Activated naive CD4-positive, alpha-beta T cell treated with anti-CD3 and anti-CD28 coated beads, Interleukin-2, amount 50 U/mL, for 16 hours (primary cell): ENCODE data around the gene INSC.
"Not testable (repeated sequence)": the region's sequence is repeated elsewhere in the genome, so short reads cannot be mapped to it uniquely, and the experiment has no call there.

Experiments used
- DNase-seq: peaks from one replicate; pipeline ENCODE4 v3.0.0-alpha.2; 2020

The INSC gene, protein sequence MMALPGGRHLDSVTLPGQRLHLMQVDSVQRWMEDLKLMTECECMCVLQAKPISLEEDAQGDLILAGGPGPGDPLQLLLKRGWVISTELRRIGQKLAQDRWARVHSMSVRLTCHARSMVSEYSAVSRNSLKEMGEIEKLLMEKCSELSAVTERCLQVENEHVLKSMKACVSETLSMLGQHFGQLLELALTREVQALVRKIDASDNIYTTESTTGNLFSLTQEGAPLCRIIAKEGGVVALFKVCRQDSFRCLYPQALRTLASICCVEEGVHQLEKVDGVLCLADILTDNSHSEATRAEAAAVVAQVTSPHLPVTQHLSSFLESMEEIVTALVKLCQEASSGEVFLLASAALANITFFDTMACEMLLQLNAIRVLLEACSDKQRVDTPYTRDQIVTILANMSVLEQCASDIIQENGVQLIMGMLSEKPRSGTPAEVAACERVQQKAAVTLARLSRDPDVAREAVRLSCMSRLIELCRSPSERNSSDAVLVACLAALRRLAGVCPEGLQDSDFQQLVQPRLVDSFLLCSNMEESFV

DNA sequence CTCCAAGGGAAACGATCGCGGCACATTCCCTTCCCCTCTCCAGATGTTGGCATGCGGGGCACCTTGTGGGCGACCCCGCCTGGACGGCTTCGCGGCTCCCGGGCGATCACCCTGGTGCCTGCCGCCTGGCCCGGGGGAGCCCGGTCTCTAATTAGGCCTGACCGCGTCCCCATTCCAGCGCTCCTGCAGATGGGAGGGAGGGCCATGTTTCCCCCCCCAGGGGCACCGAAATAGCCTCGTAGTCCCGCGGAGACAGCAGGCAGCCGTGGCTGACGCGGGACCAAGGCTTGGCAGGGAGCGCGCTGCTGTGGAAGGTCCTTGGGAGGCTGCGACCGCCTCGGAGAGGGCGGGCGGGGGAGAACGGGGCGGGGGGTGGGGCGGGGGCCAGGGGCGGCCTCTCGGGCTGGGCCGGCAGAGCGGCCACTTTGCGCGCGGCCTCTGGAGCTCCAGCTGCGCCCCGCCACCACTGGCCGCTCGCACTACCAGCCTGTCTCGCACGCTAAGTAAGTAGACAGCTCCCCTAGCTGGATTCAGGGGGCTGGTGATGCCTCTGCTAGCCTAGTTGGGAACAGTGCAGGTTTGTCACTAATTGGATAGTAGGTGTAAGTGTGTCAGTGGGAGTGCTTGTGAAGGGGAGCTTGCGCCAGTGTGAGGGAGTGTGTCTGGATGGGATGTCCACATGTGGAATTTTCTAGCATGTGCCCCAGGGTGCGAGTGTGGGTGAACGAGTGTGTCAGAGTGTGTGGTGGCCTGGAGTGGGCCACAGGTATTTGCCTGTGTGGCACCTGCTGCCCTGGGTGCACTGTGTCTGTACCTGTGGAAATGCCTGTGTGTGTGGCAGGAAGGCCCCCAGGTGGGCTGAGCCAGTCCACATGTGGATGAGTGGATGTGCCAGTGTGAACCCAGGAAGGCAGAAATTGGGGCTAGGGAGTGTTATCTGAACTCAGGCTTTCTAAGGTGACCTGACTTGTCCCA lies at the start of gene INSC:
Gene INSC (plus strand): TSS at position 423 of the 975 bp plus-strand sequence. CDS start 34,252 bp downstream, outside the sequence.
- DNase-seq: no peak

DNA sequence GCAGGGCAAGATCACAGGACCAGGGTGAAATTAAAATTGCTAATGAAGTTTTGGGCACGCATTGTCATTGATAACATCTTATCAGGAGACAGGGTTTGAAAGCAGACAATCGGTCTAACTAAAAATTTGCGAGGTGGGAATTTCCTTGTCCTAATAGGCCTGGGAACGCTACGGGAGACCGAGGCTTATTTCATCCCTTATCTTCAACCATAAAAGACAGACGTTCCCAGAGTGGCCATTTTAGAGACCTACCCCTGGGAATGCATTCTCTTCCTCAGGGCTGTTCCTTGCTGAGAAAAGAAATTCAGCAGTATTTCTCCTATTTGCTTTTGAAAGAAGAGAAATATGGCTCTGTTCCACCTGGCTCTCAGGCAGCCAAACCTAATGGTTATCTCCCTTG lies 45.0 kb upstream of the INSC start:
- not testable (repeated sequence) for DNase-seq

DNA sequence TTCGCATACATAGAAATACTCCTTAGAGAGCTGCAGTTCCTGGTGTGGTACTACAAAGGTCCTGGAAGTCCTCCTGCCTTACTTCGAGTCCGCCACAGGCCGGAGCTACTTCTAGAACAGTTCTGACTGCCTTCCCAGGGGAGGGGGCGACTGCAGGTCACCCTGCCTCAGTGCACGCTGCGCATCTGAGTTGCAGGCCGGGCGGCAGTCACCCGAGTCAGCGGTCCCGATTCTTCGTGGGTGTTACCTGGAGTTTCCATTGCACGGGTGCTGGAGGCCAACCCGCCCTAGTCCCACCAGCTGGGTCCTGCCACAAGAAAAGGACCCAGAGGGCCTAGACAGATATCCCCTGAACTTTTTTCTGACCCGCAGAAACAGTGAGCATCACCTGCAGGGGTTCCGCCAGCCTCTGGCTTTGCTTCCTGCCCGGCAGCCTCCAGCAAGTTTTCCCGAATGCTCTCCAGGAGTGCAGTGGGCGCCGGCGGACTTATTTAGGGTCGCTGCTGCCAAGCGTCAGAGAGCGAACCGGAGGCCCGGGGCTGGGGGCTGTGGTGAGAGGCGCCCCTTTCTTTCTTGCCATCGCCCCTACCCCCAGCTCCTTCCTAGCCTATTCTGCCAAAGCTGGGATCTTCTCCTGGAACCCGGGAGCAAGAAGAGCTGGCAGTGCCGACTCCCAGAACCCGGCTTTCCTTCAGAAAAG lies 43.0 kb upstream of the INSC start:
- DNase-seq: no peak

DNA sequence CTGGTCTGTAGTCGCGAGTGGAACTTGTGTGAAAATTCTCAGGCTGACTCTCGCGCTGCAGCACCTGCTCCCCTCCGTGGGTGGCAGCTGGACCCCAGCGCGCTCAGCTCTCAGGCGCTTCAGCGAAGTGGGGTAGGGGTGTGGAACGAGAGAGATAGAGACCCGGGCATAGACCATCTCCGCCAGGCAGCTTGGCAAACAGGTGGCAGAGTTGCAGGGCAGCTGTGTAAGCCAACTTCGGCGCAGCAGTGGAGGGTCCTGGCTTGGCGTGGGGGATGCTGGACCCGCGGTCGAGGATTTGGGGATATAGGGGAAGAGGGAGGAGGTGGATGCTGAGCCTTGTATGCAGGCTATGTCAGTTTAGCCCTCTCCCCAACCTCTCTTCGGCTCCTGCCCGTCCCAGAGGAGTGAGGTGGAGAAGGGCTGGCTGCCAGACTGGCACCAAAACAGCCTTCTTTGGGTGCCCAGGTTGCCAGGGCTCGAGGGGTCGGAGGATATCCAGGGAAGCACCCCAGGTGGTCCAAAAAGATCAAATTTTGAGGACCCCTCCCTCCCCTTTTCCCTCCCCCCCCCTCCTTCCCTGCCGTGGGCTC lies 42.1 kb upstream of the INSC start:
- DNase-seq: no peak

DNA sequence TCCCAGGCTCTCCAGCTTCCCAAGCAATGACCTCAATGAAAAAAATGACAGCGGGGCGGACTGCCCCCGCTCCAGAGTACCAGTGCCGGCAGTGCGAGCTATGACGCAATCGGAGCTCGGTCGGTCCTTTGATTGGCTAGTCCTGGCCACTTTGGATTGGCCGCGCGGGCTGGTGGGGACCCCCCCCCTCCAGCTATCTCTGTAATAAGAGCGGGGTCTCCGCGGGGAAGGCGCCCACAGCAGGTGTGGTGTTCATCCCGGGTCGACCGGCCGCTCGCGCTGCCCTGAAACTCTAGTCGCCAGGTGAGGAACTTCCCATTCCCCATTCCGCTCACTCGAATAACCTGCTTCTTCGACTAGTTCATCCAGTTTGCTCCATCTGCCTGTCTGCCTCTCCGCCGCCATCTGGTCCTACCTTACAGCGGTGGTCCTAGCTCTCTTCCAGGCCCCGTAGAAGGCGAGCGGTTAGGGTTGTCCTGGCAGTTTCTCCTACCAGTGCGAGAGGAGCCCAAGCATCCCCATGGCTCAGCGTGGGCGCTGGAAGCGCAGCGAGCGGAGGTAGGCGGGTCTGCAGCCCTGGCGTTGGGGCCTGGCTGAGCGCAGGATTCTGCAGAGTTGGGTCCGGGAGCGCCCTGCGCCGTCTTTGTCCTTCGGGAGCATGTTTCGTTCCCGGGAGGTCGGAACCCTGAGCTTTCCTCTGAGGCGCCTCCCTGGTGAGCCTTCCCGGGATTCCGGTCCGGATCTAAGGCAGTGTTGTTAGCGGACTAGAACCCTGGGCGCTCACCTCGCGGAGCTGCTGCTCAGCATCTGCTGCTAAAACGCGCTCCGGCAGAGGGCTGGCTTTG lies 41.1 kb upstream of the INSC start, which contains the start of gene CALCB:
Gene CALCB (plus strand): TSS at position 233 of the 845 bp plus-strand sequence. CDS start 1,126 bp downstream, outside the sequence.
- DNase-seq: peak; percentile 56

DNA sequence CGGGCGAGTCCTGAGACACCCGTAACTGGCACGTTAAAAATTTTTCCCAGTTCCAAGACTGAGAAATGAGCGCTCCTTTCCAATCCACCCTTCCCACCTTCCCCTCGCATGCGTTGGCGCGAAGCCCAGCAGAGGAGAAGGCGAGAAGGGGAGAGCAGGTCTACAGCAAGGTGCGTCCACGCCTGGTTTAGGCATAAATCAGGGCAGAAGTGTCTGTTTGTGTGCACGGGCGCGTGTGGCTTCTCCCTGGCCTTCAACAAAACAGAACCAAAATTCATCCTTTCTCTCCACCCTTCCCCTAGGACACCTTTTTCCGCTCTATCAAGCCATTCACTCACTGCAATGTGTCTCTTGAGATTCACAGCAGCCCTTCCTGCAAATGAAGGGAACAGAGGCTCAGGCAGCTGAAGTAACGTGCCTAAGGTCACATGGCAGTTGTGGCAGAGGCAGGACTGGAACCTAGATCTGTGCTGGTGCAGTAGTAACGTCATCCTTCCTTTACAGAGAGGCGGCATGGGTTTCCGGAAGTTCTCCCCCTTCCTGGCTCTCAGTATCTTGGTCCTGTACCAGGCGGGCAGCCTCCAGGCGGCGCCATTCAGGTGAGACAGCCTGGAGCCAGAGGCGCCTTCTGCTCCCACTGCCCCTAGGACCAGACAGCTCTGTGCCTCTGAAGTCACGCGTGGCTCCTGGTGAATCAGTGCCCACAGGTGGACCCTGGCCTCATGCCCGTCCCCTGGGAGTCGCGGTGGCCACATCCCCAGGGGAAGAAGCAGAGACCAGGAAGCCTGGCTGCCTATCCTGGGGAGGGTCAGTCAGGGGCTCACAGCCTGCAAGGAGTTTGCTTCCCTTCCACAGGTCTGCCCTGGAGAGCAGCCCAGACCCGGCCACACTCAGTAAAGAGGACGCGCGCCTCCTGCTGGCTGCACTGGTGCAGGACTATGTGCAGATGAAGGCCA lies 40.2 kb upstream of the INSC start:
- peak; percentile 91 for DNase-seq

DNA sequence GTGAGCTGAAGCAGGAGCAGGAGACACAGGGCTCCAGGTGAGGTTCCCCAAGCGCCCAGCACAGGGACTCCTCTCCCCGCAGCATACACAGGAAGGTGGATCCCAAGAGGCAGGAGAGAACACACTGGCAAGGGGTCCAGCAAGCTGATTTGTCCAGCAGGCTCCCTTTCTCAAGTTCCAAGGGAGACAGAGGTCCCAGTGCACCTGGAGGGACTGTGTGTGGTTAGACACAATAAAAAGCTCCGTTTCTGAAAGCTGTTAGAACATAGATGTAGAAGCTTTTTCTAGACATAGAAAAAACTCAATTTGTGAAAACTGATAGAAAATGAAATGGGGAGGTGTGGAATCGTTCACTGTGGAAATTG lies 39.6 kb upstream of the INSC start:
- no peak for DNase-seq

DNA sequence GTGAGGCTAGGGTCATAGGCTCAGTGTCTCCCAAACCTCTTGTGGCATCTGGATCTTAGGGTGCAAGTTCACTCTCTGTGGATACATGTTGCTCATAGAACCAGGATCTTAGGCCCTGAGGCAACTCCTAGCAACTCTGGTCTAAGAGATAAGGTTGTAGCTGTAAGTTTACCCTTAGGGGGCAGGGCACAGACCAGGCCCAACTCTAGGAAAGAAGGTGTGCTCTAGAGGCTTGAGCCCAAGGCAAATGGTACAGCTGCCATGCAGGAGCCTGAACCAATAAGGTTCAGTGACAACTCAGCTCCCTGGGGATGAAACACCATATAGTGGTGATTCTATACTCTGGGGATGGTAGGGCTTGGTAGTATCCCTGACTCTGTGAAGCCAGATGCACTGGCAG lies 23.5 kb upstream of the INSC start:
- DNase-seq: no peak

DNA sequence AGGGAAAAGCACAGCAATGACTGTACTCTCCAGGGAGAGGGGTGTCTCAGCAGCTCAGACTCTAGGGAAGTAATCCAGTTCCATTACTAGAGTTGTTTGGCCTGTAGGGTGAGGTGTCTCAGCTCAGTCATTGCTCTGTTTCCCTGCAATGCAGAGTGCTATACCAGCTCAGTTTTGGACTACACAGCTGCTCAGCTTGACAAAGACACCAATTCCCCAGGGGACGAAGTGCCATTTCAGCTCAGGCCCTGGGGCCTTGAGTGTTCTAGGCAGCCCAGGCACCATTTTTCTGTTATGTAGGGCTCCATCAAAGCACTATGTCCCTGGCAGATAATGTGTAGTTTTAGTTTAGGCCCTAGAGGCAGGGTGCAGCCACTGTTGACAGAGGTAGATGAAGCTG lies 23.1 kb upstream of the INSC start:
- no peak for DNase-seq

DNA sequence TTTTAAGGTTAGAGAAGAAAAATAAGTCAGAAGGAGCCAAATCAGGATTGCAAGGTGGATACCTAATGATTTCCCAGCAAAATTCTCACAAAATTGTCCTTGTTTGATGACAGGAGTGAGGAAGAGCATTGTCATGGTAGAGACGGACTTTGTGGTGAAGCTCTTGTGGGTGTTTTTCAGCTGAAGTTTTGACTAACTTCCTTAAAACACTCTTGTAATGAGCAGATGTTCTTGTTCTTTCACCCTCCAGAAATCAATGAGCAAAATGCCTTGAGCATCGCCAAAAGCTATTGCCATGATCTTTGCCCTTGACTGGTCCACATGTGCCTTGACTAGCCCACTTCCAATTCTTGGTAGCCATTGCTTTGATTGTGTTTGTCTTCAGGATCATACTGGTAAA lies 21.3 kb upstream of the INSC start:
- no peak for DNase-seq

DNA sequence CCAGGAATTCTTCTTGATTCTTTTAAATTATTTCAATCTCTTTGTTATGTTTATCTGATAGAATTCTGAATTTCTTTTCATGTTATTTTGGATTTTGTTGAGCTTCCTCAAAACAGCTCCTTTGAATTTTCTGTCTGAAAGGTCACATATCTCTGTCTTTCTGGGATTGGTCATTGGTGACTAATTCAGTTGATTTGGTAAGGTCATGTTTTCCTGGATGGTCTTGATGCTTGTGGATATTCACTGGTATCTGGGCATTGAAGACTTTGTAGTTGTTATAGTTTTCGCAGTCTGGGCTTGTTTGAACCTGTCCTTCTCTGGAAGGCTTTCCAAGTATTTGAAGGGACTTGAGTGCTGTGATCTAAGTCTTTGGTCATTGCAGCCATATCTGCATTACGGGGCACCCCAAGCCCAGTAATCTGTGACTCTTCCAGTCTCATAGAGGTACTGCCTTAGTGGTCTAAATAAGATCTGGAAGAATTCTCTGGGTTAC lies 18.9 kb upstream of the INSC start:
- DNase-seq: no peak

DNA sequence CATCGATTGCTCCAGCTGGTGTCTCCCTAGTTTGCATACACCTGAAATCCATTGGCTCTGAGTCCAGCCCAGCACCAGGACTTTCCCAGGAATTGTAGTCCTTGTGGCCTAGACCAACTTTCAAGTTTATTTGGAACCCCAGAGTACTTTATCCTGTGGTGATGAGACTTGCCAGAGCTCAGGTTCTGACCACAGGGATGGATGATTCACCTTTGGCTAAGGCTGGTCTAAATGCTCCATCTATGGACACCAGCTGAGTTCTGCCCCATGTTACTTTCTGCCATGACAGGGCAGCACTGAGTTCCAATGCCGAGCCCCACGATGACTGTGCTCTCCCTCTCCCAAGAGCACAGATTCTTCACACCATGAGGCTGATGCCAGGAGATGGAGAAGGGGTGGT lies 17.3 kb upstream of the INSC start:
- DNase-seq: no peak

DNA sequence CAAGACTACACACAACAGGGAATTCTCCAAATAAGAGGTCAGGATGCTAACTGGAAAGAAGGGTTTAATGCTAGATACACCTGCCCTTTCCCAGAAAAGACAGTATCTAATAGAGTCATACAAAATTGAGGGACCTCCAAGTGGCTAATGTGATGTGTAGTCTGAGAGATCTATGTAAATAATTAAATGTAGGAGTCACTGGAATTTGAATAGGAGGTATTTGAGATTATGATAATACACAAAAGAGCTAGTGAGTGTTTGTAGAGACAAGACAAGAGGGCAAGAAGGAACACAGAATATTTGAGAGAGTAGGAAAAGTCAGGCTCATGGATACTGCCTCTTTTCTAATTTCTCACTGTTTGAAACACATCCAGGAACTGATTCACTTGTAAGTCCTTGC lies 15.5 kb upstream of the INSC start:
- DNase-seq: no peak

DNA sequence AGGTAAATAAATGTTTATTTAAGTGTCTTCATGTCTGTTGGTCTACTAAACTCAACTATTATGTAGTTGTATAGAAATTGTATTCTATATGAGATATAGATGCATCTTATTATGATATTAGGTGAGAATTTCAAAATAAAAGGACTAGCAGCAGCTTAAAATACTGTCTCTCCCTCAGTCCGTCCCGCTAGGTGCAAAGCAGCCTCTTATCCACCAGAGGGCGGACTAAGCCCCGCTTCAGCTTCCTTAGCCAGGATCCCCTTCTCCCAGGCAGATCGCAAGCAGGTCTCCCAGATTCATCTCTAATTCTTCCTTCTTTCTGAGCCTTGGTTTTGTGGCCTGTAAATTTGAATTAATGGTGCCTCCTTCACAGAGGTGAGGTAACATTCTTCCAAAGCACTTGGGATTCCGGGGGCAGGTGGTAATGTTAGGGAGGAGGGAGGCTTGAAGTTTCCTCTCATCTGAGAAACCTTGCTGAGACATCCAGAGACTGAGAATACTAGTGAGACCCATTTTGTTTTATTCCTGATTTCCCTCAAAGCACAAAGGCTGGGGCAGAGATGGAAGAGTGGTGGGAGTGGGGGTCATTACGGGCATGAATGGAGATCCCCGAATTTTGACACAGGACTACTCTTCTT lies 13.5 kb upstream of the INSC start:
- peak; percentile 35 for DNase-seq

DNA sequence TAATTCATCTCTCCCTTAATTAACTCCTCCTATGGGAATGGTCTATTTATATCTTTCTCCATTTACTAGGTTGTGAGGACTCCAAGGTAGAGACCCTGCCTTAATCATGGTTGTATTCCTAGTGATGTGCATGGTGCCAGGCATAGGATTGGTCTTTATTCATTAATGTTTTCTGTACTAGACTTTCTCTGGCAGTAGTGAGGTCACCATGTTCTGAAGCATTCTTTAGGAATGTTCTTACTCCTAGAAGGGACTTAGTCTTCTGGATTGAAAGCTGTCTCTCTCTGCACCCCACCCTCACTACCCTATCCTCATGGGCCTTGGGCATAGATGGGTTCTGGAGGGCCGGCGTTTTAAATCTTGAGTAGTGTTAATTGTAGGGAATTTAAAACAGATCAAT lies 10.6 kb upstream of the INSC start:
- no peak for DNase-seq

DNA sequence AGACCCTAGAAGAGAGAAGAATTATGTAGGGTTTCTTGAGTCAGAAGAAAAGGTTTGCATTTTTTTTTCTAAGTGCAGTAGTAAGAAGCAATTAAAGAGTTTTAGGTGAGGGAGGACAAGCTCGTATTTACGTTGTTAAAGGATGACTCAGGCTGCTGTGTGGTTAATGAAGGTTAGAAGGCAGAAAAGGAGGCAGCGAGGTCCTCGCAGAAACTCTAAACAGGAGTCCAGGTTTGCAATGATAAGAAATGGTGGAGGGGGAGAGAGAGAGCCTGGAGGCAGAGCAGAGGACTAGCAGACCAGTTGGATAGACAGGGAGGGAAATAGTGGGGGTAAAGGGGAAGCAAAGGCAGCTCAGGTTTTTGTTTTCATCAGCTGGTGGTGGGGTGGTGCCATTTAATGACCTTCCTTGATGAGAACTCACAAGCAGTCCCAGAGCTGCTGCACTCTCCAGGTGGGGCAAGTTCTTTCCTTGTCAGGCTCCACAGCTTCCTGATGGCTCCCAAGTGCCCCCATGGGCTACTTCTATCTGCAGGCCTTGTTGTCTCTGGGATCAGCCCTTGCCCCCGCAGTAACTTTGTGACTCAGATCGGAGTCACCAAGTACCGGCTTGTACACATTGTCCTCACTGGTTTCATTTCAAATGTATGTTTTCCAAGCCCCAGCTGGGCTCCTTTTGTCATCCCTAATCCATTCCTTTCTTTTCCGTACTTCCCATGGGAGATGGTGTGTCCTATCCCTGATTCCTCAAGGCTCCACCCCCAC lies 8.3 kb upstream of the INSC start:
- DNase-seq: no peak

DNA sequence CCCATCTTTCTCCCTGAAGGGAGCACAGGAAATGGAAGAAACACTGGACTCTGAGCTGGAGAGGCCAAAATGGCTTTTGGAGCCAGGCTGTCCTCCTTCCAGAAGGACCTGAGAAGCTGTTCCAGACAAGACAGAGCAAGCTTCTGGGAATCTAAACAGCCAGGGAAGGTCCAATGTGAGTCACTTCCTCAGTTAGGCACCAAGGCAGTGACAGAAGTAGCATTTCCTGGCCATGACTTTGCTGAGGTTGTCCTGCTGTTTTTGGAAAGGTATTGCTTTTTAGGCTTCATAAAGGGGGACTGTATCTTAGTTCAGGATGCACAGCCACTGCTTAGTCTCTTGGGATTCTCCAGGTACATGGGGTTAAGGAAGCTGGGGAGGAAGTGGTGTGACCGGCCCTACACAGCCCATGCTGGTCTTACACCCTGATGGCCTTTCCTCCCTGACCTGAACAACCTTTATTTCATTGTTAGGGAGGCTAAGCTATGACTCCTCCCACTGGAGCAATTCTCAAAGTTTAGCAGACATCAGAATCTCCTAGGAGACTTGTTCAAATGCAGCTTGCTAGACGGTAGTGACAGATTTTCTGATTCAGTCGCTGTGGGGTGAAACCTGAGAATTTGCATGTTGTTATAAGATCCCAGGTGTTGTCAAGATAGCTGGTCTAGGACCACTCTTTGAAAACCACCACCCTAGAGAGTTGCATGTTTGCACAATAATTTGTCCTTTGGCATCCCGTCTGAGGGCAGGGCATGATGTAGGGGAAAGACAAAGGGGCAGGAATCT lies 6.8 kb upstream of the INSC start:
- DNase-seq: no peak

DNA sequence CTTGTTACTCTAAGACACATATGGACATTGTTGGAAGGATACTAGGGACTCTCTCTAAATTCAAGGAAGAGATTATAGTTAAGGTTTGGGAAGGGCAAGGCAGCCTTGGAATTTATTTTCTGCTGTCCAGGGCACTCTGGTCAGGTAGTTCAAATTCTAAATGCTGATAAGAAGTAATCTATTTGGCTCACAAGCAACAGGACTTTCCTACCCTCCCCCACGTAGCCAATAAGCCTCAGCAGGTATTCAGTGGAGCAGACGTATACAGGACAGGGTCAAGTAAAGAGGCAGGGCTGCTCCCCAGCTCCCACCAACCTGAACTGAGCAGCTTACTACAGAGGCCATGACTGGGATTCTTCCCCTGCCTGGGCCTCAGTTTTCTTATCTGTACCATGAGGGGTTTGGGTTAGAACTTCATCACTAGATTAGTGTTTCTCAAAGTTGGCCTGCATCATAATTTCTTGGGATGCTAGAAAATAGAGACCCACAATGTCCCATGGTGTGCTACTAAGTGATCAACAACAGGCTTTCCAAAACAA lies 6.1 kb upstream of the INSC start:
- DNase-seq: no peak
